Neural progenitor cell (in vitro differentiated cells): ENCODE results near the gene MYADM.

Source experiments
- EZH2 ChIP-seq: fragments of 200-600 bp; sonication (generic); IDR thresholded peaks from 2 replicates; pipeline ENCODE4 v1.6.1; 2017; ENCODE audit warnings: antibody characterized with exemption, mild to moderate bottlenecking, moderate library complexity
- EZH2phosphoT487 ChIP-seq: fragments of 200-600 bp; sonication (generic); IDR thresholded peaks from 2 replicates; pipeline ENCODE4 v1.6.1; 2017; ENCODE audit warnings: antibody characterized with exemption
- TF ChIP-seq, protein P1 (sequence below): fragments of 200-600 bp; sonication (generic); IDR thresholded peaks from 2 replicates; pipeline ENCODE4 v1.5.1; 2017; ENCODE audit warnings: antibody characterized with exemption, mild to moderate bottlenecking

GRCh38 chr19:53907193-53907581 is 39.5 kb downstream of the MYADM start:
- TF ChIP-seq, protein P1, sequence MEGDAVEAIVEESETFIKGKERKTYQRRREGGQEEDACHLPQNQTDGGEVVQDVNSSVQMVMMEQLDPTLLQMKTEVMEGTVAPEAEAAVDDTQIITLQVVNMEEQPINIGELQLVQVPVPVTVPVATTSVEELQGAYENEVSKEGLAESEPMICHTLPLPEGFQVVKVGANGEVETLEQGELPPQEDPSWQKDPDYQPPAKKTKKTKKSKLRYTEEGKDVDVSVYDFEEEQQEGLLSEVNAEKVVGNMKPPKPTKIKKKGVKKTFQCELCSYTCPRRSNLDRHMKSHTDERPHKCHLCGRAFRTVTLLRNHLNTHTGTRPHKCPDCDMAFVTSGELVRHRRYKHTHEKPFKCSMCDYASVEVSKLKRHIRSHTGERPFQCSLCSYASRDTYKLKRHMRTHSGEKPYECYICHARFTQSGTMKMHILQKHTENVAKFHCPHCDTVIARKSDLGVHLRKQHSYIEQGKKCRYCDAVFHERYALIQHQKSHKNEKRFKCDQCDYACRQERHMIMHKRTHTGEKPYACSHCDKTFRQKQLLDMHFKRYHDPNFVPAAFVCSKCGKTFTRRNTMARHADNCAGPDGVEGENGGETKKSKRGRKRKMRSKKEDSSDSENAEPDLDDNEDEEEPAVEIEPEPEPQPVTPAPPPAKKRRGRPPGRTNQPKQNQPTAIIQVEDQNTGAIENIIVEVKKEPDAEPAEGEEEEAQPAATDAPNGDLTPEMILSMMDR: no peak
- no peak for TF ChIP-seq EZH2phosphoT487
- TF ChIP-seq EZH2: no peak
